HG03108 (cell line): ENCODE data around the gene LITAF.
"Not testable (repeated sequence)": the region's sequence is repeated elsewhere in the genome, so short reads cannot be mapped to it uniquely, and the experiment has no call there.

Experiments
- ATAC-seq: cut with Tn5 transposase; IDR thresholded peaks from one replicate; pipeline ENCODE4 v1.9.1; 2021; ENCODE audit warnings: moderate library complexity; ENCODE audit not compliant: unreplicated experiment

Gene LITAF

GRCh38 chr16:11621539-11621919 is 34.8 kb upstream of the LITAF start:
- no peak for ATAC-seq

DNA sequence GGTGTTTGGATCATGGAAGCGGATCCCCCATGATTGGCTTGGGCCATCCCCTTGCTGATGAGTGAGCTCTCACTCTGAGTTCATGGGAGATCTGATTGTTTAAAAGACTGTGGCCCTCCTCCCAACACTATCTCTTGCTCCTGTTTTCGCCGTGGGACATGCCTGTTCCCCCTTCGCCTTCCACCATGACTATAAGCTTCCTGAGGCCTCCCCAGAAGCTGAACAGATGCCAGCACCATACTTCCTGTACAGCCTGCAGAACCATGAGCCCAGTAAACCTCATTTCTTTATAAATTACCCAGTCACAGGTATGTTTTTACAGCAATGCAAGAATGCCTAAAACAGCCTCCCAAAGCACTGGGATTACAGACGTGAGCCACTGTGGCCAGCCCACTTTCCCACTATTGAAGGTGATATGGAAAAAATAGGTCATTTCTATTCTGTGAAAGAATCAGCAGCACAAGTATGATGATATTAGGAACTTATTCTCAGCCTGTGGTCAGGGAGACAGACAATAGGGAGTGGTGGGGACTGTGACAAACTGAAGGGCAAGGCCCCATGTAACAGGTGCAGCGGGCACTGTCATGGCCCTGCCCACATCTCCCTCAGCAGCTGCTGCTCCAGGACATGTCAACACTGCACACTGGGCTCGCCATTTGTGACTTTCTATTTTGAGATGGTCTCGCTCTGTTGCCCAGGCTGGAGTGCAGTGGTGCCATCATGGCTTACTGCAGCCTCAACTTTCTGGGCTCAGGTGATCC is 33.7 kb upstream of the LITAF start:
- no peak for ATAC-seq

GRCh38 chr16:11619327-11619851 is 32.7 kb upstream of the LITAF start:
- peak; percentile 39 for ATAC-seq

DNA sequence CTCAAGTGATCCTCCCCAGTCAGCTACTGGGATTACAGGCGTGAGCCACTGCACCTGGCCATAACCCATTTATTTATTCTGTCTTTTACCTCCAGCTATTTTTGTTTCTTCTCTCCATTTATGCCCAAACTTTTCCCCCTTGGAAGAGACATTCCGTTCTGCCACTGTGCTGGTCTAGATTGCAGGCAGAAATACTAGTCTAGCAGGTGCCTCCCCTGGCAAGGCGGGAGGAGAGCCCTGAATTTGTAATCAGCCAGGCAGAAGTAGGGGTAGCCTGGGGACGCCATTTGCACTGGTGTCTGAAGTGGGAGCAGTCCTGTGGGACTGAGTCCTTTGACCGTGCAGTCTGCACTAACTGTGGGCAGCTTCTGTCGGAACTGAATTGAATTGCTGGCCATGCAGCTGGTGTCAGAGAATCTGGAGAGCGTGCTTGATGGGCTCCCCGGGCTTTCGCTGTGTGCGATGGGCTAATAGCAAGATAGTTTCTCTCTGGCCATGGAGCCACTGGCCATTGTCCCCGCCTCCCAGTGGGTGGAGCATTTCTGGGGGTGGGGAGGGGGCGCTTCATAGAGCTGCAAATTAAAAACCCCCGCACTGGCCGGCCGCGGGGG is 31.5 kb upstream of the LITAF start:
- ATAC-seq: no peak

DNA sequence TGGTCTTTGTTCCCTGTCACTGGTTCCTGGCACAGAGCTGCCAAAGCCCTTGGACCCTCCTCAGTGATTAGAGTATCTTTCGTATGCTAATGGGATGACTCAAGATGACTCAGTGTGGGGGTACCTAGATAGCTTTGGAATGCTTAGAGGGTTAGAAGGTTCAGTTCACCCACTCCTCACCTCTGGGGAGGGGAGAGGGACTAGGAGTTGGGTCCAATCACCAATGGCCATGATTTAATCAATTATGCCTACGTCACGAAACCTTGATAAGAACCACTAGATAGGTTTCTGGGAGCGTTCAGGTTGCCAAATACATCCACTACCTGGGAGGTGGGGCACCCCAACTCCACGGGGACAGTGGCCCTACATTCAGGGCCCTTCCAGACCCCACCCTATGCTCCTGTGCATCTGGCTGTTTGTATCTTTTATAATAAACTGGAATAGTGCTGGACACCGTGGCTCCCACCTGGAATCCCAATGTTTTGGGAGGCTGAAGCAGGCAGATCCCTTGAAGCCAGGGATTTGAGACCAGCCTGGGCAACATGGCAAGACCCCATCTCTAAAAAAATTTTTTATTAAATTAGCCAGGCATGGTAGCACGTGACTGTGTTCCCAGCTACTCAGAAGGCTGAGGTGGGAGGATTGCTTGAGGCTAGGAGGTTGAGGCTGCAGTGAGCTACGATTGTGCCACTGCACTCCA is 29.2 kb upstream of the LITAF start:
- no peak for ATAC-seq

DNA sequence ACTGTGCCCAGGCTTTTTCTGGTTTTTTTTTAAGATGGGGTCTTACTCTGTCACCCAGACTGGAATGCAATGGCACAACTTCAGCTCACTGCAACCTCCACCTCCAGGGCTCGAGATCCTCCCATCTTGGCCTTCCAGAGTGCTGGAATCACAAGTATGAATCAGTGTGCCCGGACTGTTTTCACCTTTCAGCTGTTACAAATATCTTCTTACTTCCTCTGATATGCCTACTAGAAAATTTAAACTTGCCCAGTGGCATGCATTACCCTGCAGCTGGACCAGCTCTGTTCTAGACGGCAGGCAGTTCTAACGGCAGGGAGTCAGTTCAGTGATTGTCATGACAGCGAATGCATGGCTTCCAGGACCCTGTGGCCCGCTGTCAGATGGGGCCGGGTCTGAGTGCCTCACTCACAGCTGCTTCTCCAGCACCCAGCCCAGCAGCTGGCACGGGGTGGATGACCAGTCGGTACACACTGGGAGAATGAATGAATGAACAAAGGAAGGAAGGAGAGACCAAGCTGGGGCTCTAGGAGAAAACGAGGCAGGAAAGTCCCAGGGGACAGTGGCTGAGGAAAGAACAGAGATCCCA is 28.0 kb upstream of the LITAF start:
- no peak for ATAC-seq

- no peak for ATAC-seq
Measured at GRCh38 chr16:11613381-11614303, 26.9 kb upstream of the LITAF start.

DNA sequence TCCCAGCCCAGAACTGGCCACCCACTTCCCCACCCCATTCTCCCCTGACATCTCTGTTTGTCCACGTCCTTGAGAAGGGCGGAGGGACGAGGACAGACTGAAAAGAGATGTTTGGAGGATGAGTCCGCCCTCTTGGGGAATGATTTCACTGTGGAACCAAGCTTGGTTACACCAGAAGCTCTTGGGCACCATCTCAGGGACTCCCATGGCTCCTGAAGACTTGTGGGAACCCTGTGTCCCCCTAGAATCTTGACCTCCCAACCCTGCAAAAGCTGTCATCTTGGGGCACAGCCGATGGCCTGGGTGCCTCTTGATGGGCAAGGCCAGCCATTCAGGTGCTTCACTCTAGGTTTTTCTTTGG is 25.9 kb upstream of the LITAF start:
- no peak for ATAC-seq

- no peak for ATAC-seq
Measured at GRCh38 chr16:11611871-11612664, 25.3 kb upstream of the LITAF start.

GRCh38 chr16:11610580-11610979 is 23.9 kb upstream of the LITAF start:
- no peak for ATAC-seq

GRCh38 chr16:11610121-11610505 is 23.4 kb upstream of the LITAF start:
- no peak for ATAC-seq

- ATAC-seq: no peak
Measured at GRCh38 chr16:11609474-11610120, 22.9 kb upstream of the LITAF start.

- ATAC-seq: no peak
Measured at GRCh38 chr16:11605891-11606290, 19.2 kb upstream of the LITAF start.

GRCh38 chr16:11605564-11605886 is 18.8 kb upstream of the LITAF start:
- ATAC-seq: no peak

DNA sequence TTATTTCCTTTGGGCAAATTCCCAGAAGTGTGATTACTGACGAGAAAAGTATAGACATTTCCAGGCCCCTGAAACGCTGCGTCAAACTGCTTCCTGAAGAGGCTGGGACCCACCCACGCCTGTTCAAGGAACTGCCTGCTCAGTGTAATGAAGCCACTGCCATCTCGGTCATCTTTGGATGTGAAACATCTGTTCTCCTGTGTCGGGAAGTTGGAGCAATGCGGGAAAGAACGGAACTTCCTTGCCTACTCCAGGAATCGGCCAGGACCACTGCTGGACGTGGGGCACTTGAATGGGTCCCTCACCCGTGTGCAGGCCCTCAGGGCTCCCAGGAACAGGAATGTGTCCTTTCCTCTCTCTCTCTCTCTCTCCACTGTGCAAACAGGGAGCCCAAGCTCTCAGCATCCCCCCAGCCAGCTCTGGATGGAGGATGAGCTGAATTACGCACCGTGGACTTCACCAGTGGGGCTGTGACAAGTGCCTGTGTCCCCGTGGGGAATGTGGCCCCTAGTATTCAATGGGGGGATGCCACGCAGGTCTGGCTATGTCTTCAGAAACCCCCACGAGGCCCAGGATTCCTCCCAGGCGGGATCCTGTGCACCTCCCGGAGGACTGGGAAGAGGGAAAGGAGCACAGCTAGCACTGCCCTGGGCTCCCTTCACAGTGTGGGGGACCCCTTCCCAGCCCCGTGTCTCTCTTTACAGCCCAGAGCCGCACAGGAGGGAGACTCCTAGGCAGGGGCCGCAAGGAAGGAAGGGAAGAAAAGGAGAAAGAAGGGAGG is 18.3 kb upstream of the LITAF start:
- ATAC-seq: no peak

- ATAC-seq: not testable (repeated sequence)
Measured at GRCh38 chr16:11604296-11604695, 17.6 kb upstream of the LITAF start.

DNA sequence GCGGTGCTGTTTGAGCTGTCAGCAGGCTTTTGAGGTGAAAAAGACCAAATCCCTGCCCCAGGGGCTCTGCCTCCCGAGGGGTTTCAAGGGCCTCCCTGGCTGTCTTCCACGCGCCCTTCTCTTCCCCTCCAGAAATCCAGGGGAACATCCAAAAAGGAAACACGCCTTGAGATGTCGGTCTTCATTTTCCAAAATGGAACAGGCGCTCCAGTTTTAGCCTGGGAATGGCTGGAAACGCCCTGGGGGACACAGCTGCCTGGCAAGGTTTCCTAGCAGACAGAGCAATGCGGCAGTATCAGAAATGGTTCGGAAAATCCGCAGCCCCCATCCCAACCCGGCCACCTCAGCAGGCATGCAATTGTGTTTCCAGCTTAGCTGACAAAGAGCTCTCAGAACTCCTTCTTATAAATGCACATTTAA is 16.6 kb upstream of the LITAF start:
- no peak for ATAC-seq

- ATAC-seq: no peak
Measured at GRCh38 chr16:11602321-11602720, 15.6 kb upstream of the LITAF start.

GRCh38 chr16:11601911-11602310 is 15.2 kb upstream of the LITAF start:
- ATAC-seq: no peak
